Body of pancreas (tissue), 4 donors: Measurements from ENCODE around the gene MYO15A.

Experiments used
- POLR2A ChIP-seq, 3 donors: fragments of 450-650 bp; IDR thresholded peaks; one replicate each; pipeline ENCODE4 v1.6.1; 2016; ENCODE audit warnings: antibody characterized with exemption in 3 of 3, mild to moderate bottlenecking in 2 of 3
- TF ChIP-seq, protein P1 (sequence below), 7 experiments: fragments of 450-650 bp in 4 of 7; fragments of 200-600 bp in 3 of 7; sonication (generic) in 3 of 7; IDR thresholded peaks; one replicate each; pipeline ENCODE4 v1.5.1; 2016 to 2019; ENCODE audit warnings: antibody characterized with exemption in 7 of 7

DNA sequence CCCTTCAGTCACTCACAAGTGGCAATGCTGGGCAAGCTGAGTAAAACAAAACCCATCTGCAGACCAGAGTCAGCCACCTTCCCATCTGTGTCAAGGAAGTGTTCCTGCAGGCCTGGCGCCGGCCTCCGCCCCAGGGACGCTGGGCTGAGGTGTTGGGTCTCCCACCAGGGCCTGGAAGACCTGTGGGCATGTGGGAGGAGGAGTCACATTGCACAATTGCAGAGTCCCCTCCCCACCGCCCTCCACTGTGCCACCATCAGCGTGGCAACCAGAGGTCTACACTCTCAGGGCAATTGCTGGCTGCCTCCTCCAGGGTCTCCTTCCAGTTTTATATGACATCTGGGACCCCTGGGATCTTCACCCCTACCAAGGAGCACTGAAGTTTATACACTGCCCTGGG, 3.0 kb upstream of the MYO15A start:
- TF ChIP-seq, protein P1, sequence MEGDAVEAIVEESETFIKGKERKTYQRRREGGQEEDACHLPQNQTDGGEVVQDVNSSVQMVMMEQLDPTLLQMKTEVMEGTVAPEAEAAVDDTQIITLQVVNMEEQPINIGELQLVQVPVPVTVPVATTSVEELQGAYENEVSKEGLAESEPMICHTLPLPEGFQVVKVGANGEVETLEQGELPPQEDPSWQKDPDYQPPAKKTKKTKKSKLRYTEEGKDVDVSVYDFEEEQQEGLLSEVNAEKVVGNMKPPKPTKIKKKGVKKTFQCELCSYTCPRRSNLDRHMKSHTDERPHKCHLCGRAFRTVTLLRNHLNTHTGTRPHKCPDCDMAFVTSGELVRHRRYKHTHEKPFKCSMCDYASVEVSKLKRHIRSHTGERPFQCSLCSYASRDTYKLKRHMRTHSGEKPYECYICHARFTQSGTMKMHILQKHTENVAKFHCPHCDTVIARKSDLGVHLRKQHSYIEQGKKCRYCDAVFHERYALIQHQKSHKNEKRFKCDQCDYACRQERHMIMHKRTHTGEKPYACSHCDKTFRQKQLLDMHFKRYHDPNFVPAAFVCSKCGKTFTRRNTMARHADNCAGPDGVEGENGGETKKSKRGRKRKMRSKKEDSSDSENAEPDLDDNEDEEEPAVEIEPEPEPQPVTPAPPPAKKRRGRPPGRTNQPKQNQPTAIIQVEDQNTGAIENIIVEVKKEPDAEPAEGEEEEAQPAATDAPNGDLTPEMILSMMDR (IDR thresholded peaks at IDR 0.05), result no peak
- TF ChIP-seq POLR2A (IDR thresholded peaks at IDR 0.05), result no peak
